ENCODE data around the gene GCNT1.

GRCh38 chr9:76425677-76426453, 33.1 kb upstream of the GCNT1 start:
- no peak for TF ChIP-seq POLR2AphosphoS5 (IDR thresholded peaks at IDR 0.05; ENCODE audit: borderline replicate concordance, low read depth, low read length)
- TF ChIP-seq EZH2 (IDR thresholded peaks at IDR 0.05), result no peak
- TF ChIP-seq FOXP2 (optimal IDR thresholded peaks at IDR 0.05; ENCODE audit: control extremely low read depth, extremely low read length, insufficient read depth), result no peak

Data from SK-N-MC (cell line).